Measurements from ENCODE around the gene STN1. TPM values are rescaled to one million over a fixed set of nuclear protein-coding genes. Genes with fewer than 3 reads are reported as not detected.

STN1 gene
- polyA plus RNA-seq, 3 donors from 2014 or later, result 81.1 to 101 (median 82.8) TPM

DNA sequence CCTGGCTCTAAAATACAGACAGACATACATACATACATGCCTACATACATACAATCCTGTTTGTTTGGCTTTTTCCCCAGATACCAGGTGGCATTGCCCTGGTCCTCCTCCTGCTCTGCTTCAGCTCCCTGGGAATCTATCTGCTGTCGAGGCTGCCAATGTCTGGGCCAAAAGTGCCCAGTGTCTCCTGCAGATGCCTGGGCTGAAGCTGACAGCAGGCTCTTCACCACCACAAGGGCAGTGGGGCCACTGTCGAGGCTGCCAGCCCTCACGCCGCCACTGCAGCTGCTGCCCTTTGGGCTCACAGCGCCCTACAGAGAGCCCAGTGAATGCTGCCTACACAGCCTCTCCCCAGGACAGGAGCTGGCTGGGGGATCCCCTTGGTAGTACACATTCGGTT is 18.0 kb upstream of the STN1 start:
- Mint-ChIP-seq H3K36me3 (peaks cover 0 to 3% (median 0%) of the 10 kb centered on the region in 3 donors), H3K9me3 (peaks cover 0 to 1% (median 0%) of the 10 kb centered on the region in 6 donors), H3K27ac (no peak overlapping the region), H3K27me3 (ENCODE audit: low read depth in 3 of 3) (peaks cover 0 to 1% (median 0%) of the 10 kb centered on the region in 3 donors), H3K4me1 (no peaks in the 10 kb centered on the region), H3K4me3 (no peak overlapping the region)
- DNase-seq, result no peak

DNA sequence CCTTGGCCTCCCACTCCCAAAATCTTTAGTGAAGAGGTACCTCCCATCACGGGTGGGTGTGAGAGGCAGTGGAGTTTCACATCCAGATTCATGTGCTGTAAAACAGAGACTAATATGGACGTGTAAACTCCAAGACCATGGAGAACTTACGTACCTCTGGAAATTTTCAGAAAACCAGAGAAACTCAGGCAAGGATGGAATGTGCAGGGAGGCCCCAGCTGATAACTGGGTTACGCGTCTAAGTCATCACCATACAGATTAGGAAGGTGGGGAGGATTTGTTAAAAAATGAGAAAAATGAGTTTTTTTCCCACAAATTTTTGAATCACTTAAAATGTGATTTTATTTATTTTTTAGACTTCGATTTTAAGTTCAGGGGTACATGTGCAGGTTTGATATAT is 16.3 kb upstream of the STN1 start:
- Mint-ChIP-seq H3K27ac (no peak overlapping the region), H3K27me3 (ENCODE audit: low read depth in 3 of 3) (peaks cover 0 to 1% (median 0%) of the 10 kb centered on the region in 3 donors), H3K4me3 (no peak overlapping the region), H3K36me3 (peaks cover 0 to 3% (median 0%) of the 10 kb centered on the region in 3 donors), H3K9me3 (peaks cover 0 to 1% (median 0%) of the 10 kb centered on the region in 6 donors), H3K4me1 (no peaks in the 10 kb centered on the region)
- no peak for DNase-seq

DNA sequence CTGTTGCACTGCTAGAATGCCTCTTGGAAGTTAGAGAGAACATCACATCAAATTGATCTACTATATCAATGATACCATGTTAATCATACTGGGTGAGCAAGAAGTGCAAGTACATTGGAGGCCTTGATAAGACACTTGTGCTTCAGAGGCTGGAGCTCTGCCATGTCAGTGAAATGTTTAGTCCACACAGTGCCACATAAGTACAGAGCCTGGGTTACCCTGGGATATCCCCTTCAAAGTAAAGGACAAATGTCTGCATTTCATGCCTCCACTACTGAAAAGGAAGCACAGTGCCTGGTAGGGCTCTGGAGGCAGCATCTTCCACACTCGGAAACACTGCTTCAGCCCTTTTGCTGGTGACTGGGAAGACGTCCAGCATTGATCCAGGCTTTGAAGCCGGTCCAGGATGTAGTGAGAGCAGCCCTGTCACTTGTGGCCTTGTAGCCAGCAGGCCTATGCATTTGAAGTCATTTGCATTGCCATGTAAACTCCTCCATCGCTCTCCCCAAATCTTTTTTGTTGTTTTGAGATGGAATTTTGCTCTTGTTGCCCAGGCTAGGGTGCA is 15.7 kb upstream of the STN1 start:
- no peak for DNase-seq
- Mint-ChIP-seq H3K27ac (no peak overlapping the region), H3K4me1 (no peaks in the 10 kb centered on the region), H3K9me3 (peaks cover 0 to 1% (median 0%) of the 10 kb centered on the region in 6 donors), H3K36me3 (peaks cover 0 to 3% (median 0%) of the 10 kb centered on the region in 3 donors), H3K27me3 (ENCODE audit: low read depth in 3 of 3) (peaks cover 0 to 1% (median 0%) of the 10 kb centered on the region in 3 donors), H3K4me3 (no peak overlapping the region)

DNA sequence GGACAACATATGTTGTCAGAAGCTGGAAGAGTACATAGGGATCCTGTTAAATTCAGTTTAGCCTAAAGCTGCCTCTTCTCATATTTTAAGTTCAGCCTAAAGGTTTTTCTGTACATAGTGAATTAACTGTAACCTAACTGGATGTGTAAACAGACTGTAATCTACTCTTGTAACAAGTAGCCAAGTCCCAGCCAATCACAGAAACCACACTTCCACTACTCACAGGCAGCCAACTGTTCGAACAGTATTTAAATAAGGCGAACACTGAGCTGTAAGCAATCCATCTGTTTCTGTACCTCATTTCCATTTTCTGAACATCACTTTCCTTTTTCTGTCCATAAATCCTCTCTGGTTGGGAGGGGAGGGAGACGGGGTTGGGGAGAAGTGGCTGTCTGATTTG is 15.0 kb upstream of the STN1 start:
- no peaks in the 10 kb centered on the region for H3K4me1 Mint-ChIP-seq
- peaks cover 0 to 3% (median 0%) of the 10 kb centered on the region in 3 donors for H3K36me3 Mint-ChIP-seq
- DNase-seq, result no peak
- H3K9me3 Mint-ChIP-seq, result peaks cover 0 to 1% (median 0%) of the 10 kb centered on the region in 6 donors
- no peak overlapping the region for H3K4me3 Mint-ChIP-seq
- peaks cover 0 to 3% (median 0%) of the 10 kb centered on the region in 3 donors for H3K27me3 Mint-ChIP-seq (ENCODE audit: low read depth in 3 of 3)
- H3K27ac Mint-ChIP-seq, result no peak overlapping the region

DNA sequence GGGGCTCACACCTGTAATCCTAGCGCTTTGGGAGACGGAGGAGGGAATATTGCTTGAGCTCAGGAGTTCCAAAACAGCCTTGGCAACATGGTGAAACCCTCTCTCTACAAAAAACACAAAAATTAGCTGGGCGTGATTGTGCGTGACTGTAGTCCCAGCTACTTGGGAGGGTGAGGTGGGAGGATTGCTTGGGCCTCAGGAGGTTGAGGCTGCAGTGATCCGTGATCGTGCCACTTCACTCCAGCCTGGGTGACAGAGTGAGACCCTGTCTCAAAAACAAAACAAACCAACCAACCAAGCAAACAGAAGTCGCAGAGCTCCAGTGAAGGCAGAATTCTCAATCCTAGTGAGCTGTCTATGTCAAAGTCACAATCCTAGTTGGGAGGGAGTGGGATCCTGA is 14.3 kb upstream of the STN1 start:
- Mint-ChIP-seq H3K36me3 (peaks cover 0 to 3% (median 0%) of the 10 kb centered on the region in 3 donors), H3K27me3 (ENCODE audit: low read depth in 3 of 3) (peaks cover 0 to 3% (median 2%) of the 10 kb centered on the region in 3 donors), H3K27ac (peak overlapping the region in 1 of 6 donors; percentile 60), H3K9me3 (peaks cover 0 to 1% (median 0%) of the 10 kb centered on the region in 6 donors), H3K4me1 (no peaks in the 10 kb centered on the region), H3K4me3 (no peak overlapping the region)
- DNase-seq, result no peak

DNA sequence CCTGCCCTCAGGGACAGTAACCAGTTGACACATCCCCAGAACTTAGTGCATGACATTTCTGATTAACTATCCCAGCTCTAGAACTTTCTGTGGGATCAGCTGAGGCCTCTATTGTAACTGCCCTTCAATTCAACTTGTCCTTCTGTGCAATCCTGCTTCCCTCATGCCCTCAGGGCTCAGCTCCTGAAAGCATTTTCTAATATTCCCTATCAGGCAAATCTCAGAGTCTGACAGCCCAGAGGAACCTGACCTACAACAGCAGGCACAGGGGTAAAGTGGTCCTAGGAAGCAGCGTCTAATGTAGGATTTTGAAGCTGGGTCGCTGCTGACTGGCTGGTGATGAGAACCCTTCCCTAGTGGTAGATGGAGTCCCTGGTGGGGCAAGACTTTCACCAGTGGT is 13.6 kb upstream of the STN1 start:
- no peak overlapping the region for H3K27ac Mint-ChIP-seq
- no peaks in the 10 kb centered on the region for H3K4me1 Mint-ChIP-seq
- no peaks in the 10 kb centered on the region for H3K9me3 Mint-ChIP-seq
- DNase-seq, result no peak
- no peak overlapping the region for H3K4me3 Mint-ChIP-seq
- peaks cover 0 to 3% (median 2%) of the 10 kb centered on the region in 3 donors for H3K27me3 Mint-ChIP-seq (ENCODE audit: low read depth in 3 of 3)
- peaks cover 0 to 3% (median 0%) of the 10 kb centered on the region in 3 donors for H3K36me3 Mint-ChIP-seq

DNA sequence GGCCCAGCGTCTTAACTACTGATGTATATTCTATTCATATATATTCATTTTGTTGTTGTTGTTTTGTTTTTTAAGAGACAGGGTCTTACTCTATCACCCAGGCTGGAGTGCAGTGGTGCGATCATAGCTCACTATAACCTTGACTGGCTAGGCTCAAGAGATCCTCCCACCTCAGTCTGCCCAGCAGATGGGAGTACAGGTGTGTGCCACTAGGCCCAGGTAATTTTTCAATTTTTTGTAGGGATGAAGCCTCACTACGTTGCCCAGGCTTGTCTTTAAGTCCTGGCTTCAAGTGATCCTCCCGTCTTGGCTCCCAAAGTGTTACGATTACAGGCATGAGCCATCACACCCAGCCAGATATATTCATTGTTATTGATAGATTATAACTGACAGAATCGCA is 12.9 kb upstream of the STN1 start:
- Mint-ChIP-seq H3K9me3 (no peaks in the 10 kb centered on the region), H3K4me1 (no peaks in the 10 kb centered on the region), H3K36me3 (peaks cover 0 to 3% (median 0%) of the 10 kb centered on the region in 3 donors), H3K27ac (no peak overlapping the region), H3K4me3 (no peak overlapping the region), H3K27me3 (ENCODE audit: low read depth in 3 of 3) (peaks cover 0 to 3% (median 2%) of the 10 kb centered on the region in 3 donors)
- no peak for DNase-seq

DNA sequence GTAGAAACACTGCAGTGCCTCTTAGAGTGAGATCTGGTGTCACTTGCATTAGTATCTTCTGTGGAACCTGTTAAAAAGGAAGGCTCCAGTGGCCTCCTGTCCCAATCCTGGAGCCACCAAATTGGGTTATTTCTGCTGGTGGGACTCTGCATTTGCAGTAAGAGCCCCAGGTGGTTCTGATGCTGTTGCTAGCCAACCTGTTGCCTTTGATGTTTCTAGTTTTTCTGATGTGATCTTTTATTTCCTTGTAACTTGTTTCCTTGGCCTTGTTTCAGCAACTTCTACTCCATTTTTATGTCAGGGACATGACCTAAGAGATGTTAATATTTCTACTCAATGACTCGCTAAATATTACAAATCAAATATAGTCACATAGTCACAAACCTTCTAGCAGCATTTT is 12.5 kb upstream of the STN1 start:
- Mint-ChIP-seq H3K27ac (no peak overlapping the region), H3K27me3 (ENCODE audit: low read depth in 3 of 3) (peaks cover 0 to 3% (median 2%) of the 10 kb centered on the region in 3 donors), H3K9me3 (no peaks in the 10 kb centered on the region), H3K4me3 (no peak overlapping the region), H3K36me3 (peaks cover 0 to 3% (median 0%) of the 10 kb centered on the region in 3 donors), H3K4me1 (no peaks in the 10 kb centered on the region)
- no peak for DNase-seq

DNA sequence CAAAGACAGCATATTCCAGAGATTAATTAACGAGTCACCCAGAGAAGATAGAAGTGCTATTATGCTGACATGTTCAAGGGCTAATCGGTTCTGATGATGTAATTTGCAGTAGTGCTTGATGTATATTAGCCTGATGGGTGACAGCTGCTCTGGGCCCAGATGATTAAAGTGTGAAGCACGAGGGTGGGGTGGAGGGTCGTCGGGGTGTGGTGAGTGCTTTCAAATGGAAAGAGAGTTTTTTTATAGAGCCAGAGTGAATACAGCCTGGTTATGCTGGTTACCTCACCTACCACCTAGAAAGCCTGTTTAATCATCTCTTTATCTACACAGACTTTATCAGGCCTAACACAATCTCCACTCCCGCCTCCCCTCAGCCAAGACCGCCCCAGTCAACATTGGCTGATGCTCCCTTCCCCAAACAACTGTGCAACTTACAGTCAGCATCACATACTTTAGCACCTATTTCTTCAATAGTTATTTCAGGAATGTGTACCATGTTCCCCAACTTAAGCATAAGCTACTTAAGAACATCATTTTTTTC is 11.5 kb upstream of the STN1 start:
- H3K9me3 Mint-ChIP-seq, result no peaks in the 10 kb centered on the region
- no peaks in the 10 kb centered on the region for H3K36me3 Mint-ChIP-seq
- no peak for DNase-seq
- H3K4me3 Mint-ChIP-seq, result no peak overlapping the region
- H3K27ac Mint-ChIP-seq, result no peak overlapping the region
- no peaks in the 10 kb centered on the region for H3K4me1 Mint-ChIP-seq
- peaks cover 0 to 3% (median 2%) of the 10 kb centered on the region in 3 donors for H3K27me3 Mint-ChIP-seq (ENCODE audit: low read depth in 3 of 3)

DNA sequence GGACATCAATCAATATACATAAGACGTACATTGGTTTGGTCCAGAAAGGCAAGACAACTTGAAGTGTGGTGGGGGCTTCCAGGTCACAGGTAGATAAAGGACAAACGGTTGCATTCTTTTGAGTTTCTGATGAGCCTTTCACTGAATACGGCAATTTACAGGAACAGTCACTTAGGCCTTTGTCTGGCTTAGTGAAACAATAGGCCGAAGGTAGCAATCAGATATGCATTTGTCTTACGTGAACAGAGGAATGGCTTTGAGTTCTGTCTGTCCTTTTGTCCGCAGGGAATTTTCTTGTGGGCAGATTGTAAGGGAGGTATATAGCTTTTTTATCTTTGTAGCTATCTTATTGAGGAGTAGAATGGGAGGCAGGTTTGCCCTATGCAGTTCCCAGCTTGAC is 10.8 kb upstream of the STN1 start:
- Mint-ChIP-seq H3K4me3 (no peak overlapping the region), H3K4me1 (no peaks in the 10 kb centered on the region), H3K36me3 (no peaks in the 10 kb centered on the region), H3K27me3 (ENCODE audit: low read depth in 3 of 3) (peaks cover 0 to 3% (median 2%) of the 10 kb centered on the region in 3 donors), H3K9me3 (no peaks in the 10 kb centered on the region), H3K27ac (no peak overlapping the region)
- no peak for DNase-seq

DNA sequence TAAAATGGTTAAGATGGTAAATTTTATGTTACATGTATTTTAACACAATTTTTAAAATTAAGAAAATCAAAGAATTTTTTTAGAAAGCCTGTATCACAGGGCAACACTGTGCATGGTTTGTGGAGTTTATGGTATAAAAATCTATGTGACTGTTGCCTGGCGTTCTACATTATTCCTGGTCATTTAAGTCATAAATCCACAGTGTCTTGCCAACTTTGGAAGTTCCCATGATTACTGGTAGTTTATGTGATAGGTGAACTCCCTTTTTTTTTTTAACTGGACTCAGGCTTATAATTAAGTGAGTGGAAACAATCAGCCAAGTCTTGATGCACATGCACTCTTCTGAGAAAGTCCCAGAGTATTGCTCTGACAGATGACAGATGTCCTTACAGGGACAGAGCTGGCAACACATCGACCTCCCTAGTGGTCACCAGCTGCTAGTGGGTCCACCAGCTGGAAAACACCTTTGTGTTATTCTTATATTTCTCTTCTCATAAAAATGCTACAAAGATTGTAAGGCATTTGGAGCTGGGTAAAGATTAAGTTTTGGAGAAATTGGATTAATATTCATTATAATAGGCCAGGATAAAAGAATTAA is 8.8 kb upstream of the STN1 start:
- H3K4me1 Mint-ChIP-seq, result no peaks in the 10 kb centered on the region
- peaks cover 0 to 2% (median 2%) of the 10 kb centered on the region in 3 donors for H3K27me3 Mint-ChIP-seq (ENCODE audit: low read depth in 3 of 3)
- H3K36me3 Mint-ChIP-seq, result no peaks in the 10 kb centered on the region
- H3K27ac Mint-ChIP-seq, result no peak overlapping the region
- no peaks in the 10 kb centered on the region for H3K9me3 Mint-ChIP-seq
- H3K4me3 Mint-ChIP-seq, result no peak overlapping the region
- no peak for DNase-seq

DNA sequence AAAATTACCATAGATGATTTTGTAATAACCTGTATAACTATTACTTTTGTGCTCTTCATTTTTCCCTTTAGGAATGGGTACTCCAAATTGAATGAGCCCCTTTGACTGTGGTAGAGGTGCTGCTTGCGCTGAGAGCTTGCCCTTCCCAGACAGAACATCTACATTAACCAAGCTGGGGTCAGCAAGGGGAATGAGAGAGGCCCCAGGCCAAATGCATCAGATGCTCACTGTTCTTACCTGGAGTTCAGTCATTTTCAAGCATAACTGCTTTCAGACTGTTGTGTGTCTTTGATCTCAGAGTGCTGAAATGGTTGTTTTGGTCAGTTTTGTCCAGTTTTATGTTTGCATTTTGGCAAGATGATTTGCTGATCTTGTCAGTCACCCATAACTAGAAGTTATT is 7.6 kb upstream of the STN1 start:
- no peaks in the 10 kb centered on the region for H3K4me1 Mint-ChIP-seq
- no peaks in the 10 kb centered on the region for H3K9me3 Mint-ChIP-seq
- H3K27ac Mint-ChIP-seq, result no peak overlapping the region
- no peak for DNase-seq
- H3K27me3 Mint-ChIP-seq (ENCODE audit: low read depth in 3 of 3), result peaks cover 0 to 2% (median 1%) of the 10 kb centered on the region in 3 donors
- no peaks in the 10 kb centered on the region for H3K36me3 Mint-ChIP-seq
- no peak overlapping the region for H3K4me3 Mint-ChIP-seq

DNA sequence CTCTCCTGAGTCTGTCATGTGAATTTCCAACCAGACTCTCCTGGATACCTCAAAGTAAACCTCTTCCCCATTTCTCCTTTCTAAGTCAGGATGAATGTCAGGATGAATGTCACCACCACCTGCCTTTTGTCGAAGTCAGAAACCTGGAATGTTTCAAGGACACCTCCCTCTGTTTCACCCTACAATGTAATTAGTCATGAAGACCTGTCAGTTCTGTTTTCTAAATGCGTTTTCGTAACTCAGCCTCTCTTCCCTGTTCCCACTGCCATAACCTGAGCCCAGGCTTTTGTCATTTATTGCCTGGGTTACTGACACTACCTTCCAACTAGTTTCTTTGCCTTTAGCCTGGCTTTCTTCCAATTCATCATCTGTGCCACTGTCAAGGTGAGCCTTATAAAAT is 5.5 kb upstream of the STN1 start:
- H3K9me3 Mint-ChIP-seq, result no peaks in the 10 kb centered on the region
- H3K4me1 Mint-ChIP-seq, result peaks cover 6% of the 10 kb centered on the region in 2 donors
- no peak for DNase-seq
- no peak overlapping the region for H3K4me3 Mint-ChIP-seq
- H3K36me3 Mint-ChIP-seq, result no peaks in the 10 kb centered on the region
- H3K27ac Mint-ChIP-seq, result no peak overlapping the region
- H3K27me3 Mint-ChIP-seq (ENCODE audit: low read depth in 3 of 3), result peaks cover under 1 to 2% (median 1%) of the 10 kb centered on the region in 3 donors

DNA sequence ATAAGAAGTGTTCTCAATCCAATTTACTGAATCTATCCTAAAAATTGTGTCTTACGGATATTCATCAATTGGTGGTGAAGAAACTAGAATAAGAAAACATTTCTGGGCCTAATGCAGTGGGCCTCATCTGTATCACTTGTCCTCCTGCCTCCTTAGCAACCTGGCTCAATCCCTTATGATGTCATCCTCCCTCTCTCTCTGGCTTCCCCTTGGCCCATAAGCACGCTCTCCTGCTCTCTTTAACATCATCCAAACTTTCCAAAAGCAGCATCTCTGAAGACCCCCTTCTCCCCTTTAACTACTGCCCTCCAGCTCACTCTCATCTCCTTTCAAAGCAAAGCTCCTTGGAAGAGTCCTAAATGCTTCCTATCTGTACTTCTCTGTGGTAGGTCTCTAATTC is 4.7 kb upstream of the STN1 start:
- Mint-ChIP-seq H3K27ac (no peak overlapping the region), H3K4me3 (no peak overlapping the region), H3K4me1 (peaks cover 10 to 13% of the 10 kb centered on the region in 2 donors), H3K27me3 (ENCODE audit: low read depth in 3 of 3) (peaks cover 7 to 9% (median 7%) of the 10 kb centered on the region in 3 donors), H3K9me3 (no peaks in the 10 kb centered on the region), H3K36me3 (no peaks in the 10 kb centered on the region)
- no peak for DNase-seq
